Esophagus squamous epithelium (tissue), 5 donors: Measurements from ENCODE around the gene DNAJB12. TPM values are rescaled to one million over a fixed set of nuclear protein-coding genes. Genes with fewer than 3 reads are reported as not detected.

ENCODE experiments used
- DNase-seq: peaks from one replicate; lab custom pipeline; 2025; lab: John Stamatoyannopoulos, UW
- H3K27ac ChIP-seq, 4 donors: fragments of 200-600 bp; sonication (generic); one replicate each; pipeline ENCODE4 v1.5.1; 2016 to 2019; ENCODE audit warnings: mild to moderate bottlenecking in 1 of 4
- H3K27me3 ChIP-seq, 4 donors: fragments of 200-600 bp; sonication (generic); 1 replicate in 3 of 4; 2 replicates in 1 of 4; pipeline versions ENCODE4 v1.5.1 to v1.6.0; 2017 to 2021; ENCODE audit warnings: antibody characterized with exemption in 1 of 4
- H3K36me3 ChIP-seq, 3 donors: fragments of 200-600 bp; sonication (generic); one replicate each; pipeline ENCODE4 v1.5.1; 2016 to 2019
- H3K4me1 ChIP-seq, 3 donors: fragments of 200-600 bp; sonication (generic); one replicate each; pipeline ENCODE4 v1.5.1; 2017 to 2019
- H3K4me3 ChIP-seq, 4 donors: fragments of 200-600 bp; sonication (generic); 1 replicate in 3 of 4; 2 replicates in 1 of 4; pipeline ENCODE4 v1.5.1; 2016 to 2019; ENCODE audit warnings: mild to moderate bottlenecking in 2 of 4, moderate library complexity in 1 of 4
- H3K9me3 ChIP-seq, 3 donors: fragments of 200-600 bp; sonication (generic); one replicate each; pipeline ENCODE4 v1.5.1; 2016 to 2019
- CTCF ChIP-seq, 6 experiments: fragments of 450-650 bp in 4 of 6; fragments of 200-600 bp in 2 of 6; sonication (generic) in 2 of 6; IDR thresholded peaks; one replicate each; pipeline ENCODE4 v1.5.1; 2016 to 2019; ENCODE audit warnings: antibody characterized with exemption in 6 of 6, mild to moderate bottlenecking in 4 of 6, moderate library complexity in 4 of 6
- POLR2A ChIP-seq, 4 donors: fragments of 450-650 bp; IDR thresholded peaks; one replicate each; pipeline ENCODE4 v1.6.1; 2017; ENCODE audit warnings: antibody characterized with exemption in 4 of 4, mild to moderate bottlenecking in 4 of 4, moderate library complexity in 3 of 4
- WGBS, 2 donors: methylation state at CpG; one replicate each; pipeline ENCODE4 v1.1.5; 2018; 5-methylcytosine and 5-hydroxymethylcytosine counted together
- intact Hi-C: fragments of 100-400 bp; cut with DNase I; formaldehyde crosslinking; loops from one replicate; pipeline ENCODE4 v1.15.0; 2022
- total RNA-seq, 4 donors: library from RNA; depleted of rRNA; stranded (reverse); fragments of >200 nt; gene quantifications; one replicate each; pipeline ENCODE4 v1.1.0, GENCODE V29; 2016
- donor health status: DM: yes; HTN: yes; CAD: no.

DNAJB12 gene
- total RNA-seq, 4 donors from 2014 or later = 22.7 to 34.0 (median 23.8) TPM

- Histone ChIP-seq H3K9me3 (no peaks in the 10 kb centered on the region), H3K4me1 (peaks cover 14 to 38% (median 21%) of the 10 kb centered on the region in 3 donors), H3K4me3 (no peak overlapping the region), H3K27ac (peak overlapping the region in 2 of 4 donors; percentile 38), H3K27me3 (no peaks in the 10 kb centered on the region), H3K36me3 (peaks cover 27 to 94% (median 31%) of the 10 kb centered on the region in 3 donors)
- no peak for DNase-seq
- 33 to 50% methylated on average over 10 to 19 of the region's 28 CpGs for WGBS, 2 donors
- peak; percentile 88 to 95 (median 92) for TF ChIP-seq CTCF (IDR thresholded peaks at IDR 0.05)
- no peak for TF ChIP-seq POLR2A (IDR thresholded peaks at IDR 0.05)
- intact Hi-C loops = loop anchor here (10.0 kb wide), 1 partner anchor 216 kb away; no protein-coding TSS in a partner anchor
Observed at GRCh38 chr10:72340510-72341261, 14.0 kb downstream of the DNAJB12 start.

GRCh38 chr10:72338180-72338579 lies 16.5 kb downstream of the DNAJB12 start:
- TF ChIP-seq POLR2A (IDR thresholded peaks at IDR 0.05) = no peak
- TF ChIP-seq CTCF (IDR thresholded peaks at IDR 0.05) = no peak
- Histone ChIP-seq H3K4me1 (peaks cover 37 to 63% (median 45%) of the 10 kb centered on the region in 3 donors), H3K4me3 (no peak overlapping the region), H3K27ac (peak overlapping the region in 1 of 4 donors; percentile 11), H3K27me3 (no peaks in the 10 kb centered on the region), H3K36me3 (peaks cover 20 to 98% (median 21%) of the 10 kb centered on the region in 3 donors), H3K9me3 (no peaks in the 10 kb centered on the region)
- intact Hi-C loops = loop anchor here (10.0 kb wide), 1 partner anchor 93 kb away; no protein-coding TSS in a partner anchor
- DNase-seq = no peak
- 76 to 90% methylated on average over 3 to 7 of the region's 7 CpGs for WGBS, 2 donors

- WGBS, 2 donors = 78 to 80% methylated on average over 9 of the region's 9 CpGs
- H3K4me3 ChIP-seq = no peak overlapping the region
- no peaks in the 10 kb centered on the region for H3K9me3 ChIP-seq
- H3K27me3 ChIP-seq = no peaks in the 10 kb centered on the region
- H3K36me3 ChIP-seq = peaks cover 16 to 97% (median 17%) of the 10 kb centered on the region in 3 donors
- no peak for TF ChIP-seq POLR2A (IDR thresholded peaks at IDR 0.05)
- TF ChIP-seq CTCF (IDR thresholded peaks at IDR 0.05) = no peak
- intact Hi-C loops = loop anchor here (2.0 to 10.0 kb wide), 2 partner anchors 61 to 93 kb away; no protein-coding TSS in a partner anchor
- DNase-seq = no peak
- H3K4me1 ChIP-seq = peaks cover 39 to 67% (median 48%) of the 10 kb centered on the region in 3 donors
- H3K27ac ChIP-seq = peak overlapping the region in 1 of 4 donors; percentile 11
Observed at GRCh38 chr10:72337722-72338121, 17.0 kb downstream of the DNAJB12 start.

- TF ChIP-seq POLR2A (IDR thresholded peaks at IDR 0.05) = no peak
- peak; percentile 96 to 98 (median 98) for TF ChIP-seq CTCF (IDR thresholded peaks at IDR 0.05)
- Histone ChIP-seq H3K36me3 (peaks cover 13 to 91% (median 17%) of the 10 kb centered on the region in 3 donors), H3K4me3 (no peak overlapping the region), H3K9me3 (no peaks in the 10 kb centered on the region), H3K27ac (peak overlapping the region; percentile 1 to 94 (median 93)), H3K27me3 (no peaks in the 10 kb centered on the region), H3K4me1 (peaks cover 45 to 73% (median 54%) of the 10 kb centered on the region in 3 donors)
- 32 to 39% methylated on average over 2 of the region's 5 CpGs for WGBS, 2 donors
- intact Hi-C loops = loop anchor here (2.0 to 10.0 kb wide), 2 partner anchors 60 to 92 kb away; no protein-coding TSS in a partner anchor
- DNase-seq = no peak
Observed at GRCh38 chr10:72337039-72337629, 17.6 kb downstream of the DNAJB12 start.
